ENCODE measurements around the gene TBC1D3L.
"Not testable (repeated sequence)": the region's sequence is repeated elsewhere in the genome, so short reads cannot be mapped to it uniquely, and the experiment has no call there.

Gene TBC1D3L

DNA sequence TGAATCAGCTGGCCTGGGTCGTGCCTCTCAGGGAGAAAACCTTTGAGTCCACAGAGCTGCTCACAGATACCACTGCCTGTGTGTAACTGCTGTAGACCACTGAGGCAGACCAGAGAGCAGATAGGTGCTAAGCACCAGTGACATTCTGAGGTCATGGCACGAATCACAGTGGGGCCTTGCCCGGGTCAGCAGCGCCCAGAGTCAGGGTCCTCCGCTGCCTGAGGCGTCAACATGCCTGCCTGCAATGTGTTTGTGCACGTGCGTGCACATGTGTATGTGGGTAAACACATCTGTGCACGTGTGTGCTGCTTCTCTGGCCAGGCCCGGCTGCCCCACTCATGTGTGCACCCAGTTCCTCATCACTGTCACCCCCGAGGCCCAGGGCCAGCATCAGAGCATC, at the start of gene TBC1D3L:
TBC1D3L (minus strand) TSS at position 101 of the 400 bp plus-strand sequence. CDS start 1,540 bp downstream, outside the sequence.
- DNase-seq (ENCODE audit: low read depth), result not testable (repeated sequence)

DNA sequence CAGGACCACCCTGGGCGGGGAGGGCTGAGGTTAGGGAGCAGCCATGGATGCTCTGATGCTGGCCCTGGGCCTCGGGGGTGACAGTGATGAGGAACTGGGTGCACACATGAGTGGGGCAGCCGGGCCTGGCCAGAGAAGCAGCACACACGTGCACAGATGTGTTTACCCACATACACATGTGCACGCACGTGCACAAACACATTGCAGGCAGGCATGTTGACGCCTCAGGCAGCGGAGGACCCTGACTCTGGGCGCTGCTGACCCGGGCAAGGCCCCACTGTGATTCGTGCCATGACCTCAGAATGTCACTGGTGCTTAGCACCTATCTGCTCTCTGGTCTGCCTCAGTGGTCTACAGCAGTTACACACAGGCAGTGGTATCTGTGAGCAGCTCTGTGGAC, 14.8 kb upstream of the TBC1D3L start, which contains the start of gene TBC1D3D:
TBC1D3D (plus strand) TSS at position 301 of the 400 bp plus-strand sequence. CDS start 1,585 bp downstream, outside the sequence.
- not testable (repeated sequence) for DNase-seq (ENCODE audit: low read depth)
